NCI-H82 (cell line): ENCODE data around the gene LRCH1.

ENCODE experiments used
- DNase-seq: peaks from one replicate; lab custom pipeline; 2025; lab: John Stamatoyannopoulos, UW

Gene LRCH1

GRCh38 chr13:46615888-46616531 lies 63.0 kb downstream of the LRCH1 start:
- DNase-seq: no peak

GRCh38 chr13:46617229-46617721 lies 64.3 kb downstream of the LRCH1 start:
- no peak for DNase-seq

GRCh38 chr13:46617885-46618284 lies 64.9 kb downstream of the LRCH1 start:
- DNase-seq: no peak

GRCh38 chr13:46618694-46619254 lies 65.8 kb downstream of the LRCH1 start:
- DNase-seq: no peak

- peak; percentile 54 for DNase-seq
Observed at GRCh38 chr13:46620029-46620428, 67.1 kb downstream of the LRCH1 start.

GRCh38 chr13:46620471-46620870 lies 67.5 kb downstream of the LRCH1 start:
- DNase-seq: no peak

- peak; percentile 62 for DNase-seq
Observed at GRCh38 chr13:46621133-46621532, 68.2 kb downstream of the LRCH1 start.

GRCh38 chr13:46621792-46622629 lies 69.0 kb downstream of the LRCH1 start:
- peak; percentile 77 for DNase-seq

- DNase-seq: peak; percentile 100
Observed at GRCh38 chr13:46622630-46623256, 69.8 kb downstream of the LRCH1 start.

GRCh38 chr13:46624353-46624752 lies 71.4 kb downstream of the LRCH1 start:
- DNase-seq: no peak

- no peak for DNase-seq
Observed at GRCh38 chr13:46624821-46625220, 71.9 kb downstream of the LRCH1 start.

- no peak for DNase-seq
Observed at GRCh38 chr13:46627462-46627861, 74.5 kb downstream of the LRCH1 start.

- no peak for DNase-seq
Observed at GRCh38 chr13:46628622-46629365, 75.8 kb downstream of the LRCH1 start.

GRCh38 chr13:46629811-46630413 lies 76.9 kb downstream of the LRCH1 start:
- peak; percentile 91 for DNase-seq

- DNase-seq: peak; percentile 63
Observed at GRCh38 chr13:46630431-46631178, 77.6 kb downstream of the LRCH1 start.

GRCh38 chr13:46631179-46631542 lies 78.2 kb downstream of the LRCH1 start:
- DNase-seq: no peak

GRCh38 chr13:46632176-46632575 lies 79.2 kb downstream of the LRCH1 start:
- no peak for DNase-seq

- DNase-seq: no peak
Observed at GRCh38 chr13:46633416-46633815, 80.4 kb downstream of the LRCH1 start.

GRCh38 chr13:46636451-46636850 lies 83.5 kb downstream of the LRCH1 start:
- DNase-seq: no peak

- DNase-seq: no peak
Observed at GRCh38 chr13:46637213-46637612, 84.2 kb downstream of the LRCH1 start.

GRCh38 chr13:46638262-46638661 lies 85.3 kb downstream of the LRCH1 start:
- DNase-seq: no peak
